K562 (cell line): Measurements from ENCODE around the gene SLC25A33. TPM values are rescaled to one million over a fixed set of nuclear protein-coding genes. Genes with fewer than 3 reads are reported as not detected.

Experiments
- BHLHE40 ChIP-seq: IDR thresholded peaks from 2 replicates; pipeline ENCODE4 v1.6.1; 2011; ENCODE audit warnings: low read length, improper control_type of control experiment
- BRD9 ChIP-seq: fragments of 450-650 bp; IDR thresholded peaks from 2 replicates; pipeline ENCODE4 v1.6.1; 2018; ENCODE audit warnings: low read depth; ENCODE audit not compliant: partially characterized antibody
- E2F6 ChIP-seq, 2 experiments: IDR thresholded peaks; 2 replicates each; pipeline ENCODE4 v1.6.1; 2011; ENCODE audit warnings: borderline replicate concordance in 1 of 2, control low read depth in 1 of 2, low read depth in 1 of 2, low read length in 1 of 2, mild to moderate bottlenecking in 1 of 2, mixed read lengths in 1 of 2, moderate library complexity in 1 of 2; ENCODE audit not compliant: insufficient read depth in 1 of 2, insufficient read length in 1 of 2, poor library complexity in 1 of 2, severe bottlenecking in 1 of 2; ENCODE audit errors: extremely low read depth in 1 of 2
- EP400 ChIP-seq: fragments of 450-650 bp; IDR thresholded peaks from 2 replicates; pipeline ENCODE4 v1.6.1; 2017; ENCODE audit warnings: antibody characterized with exemption, mild to moderate bottlenecking, moderate library complexity
- GTF2E2 ChIP-seq: fragments of 200-800 bp; sonication (Bioruptor generic); IDR thresholded peaks from 2 replicates; pipeline ENCODE4 v1.6.1; 2016; ENCODE audit warnings: missing genetic modification characterization, missing compliant biosample characterization
- JUND ChIP-seq, 2 experiments: IDR thresholded peaks; 2 replicates in 1 of 2; 3 replicates in 1 of 2; pipeline ENCODE4 v1.6.1; 2011; ENCODE audit warnings: borderline replicate concordance in 2 of 2, low read depth in 2 of 2, low read length in 2 of 2, improper control_type of control experiment in 1 of 2, missing biosample characterization in 1 of 2, missing genetic modification characterization in 1 of 2, missing genetic modification reagents in 1 of 2
- PHF8 ChIP-seq: fragments of 200-600 bp; sonication (generic); IDR thresholded peaks from 2 replicates; pipeline ENCODE4 v1.6.1; 2012; ENCODE audit warnings: mixed run types, mild to moderate bottlenecking, inconsistent platforms, low read length, moderate library complexity, borderline replicate concordance
- POLR2AphosphoS5 ChIP-seq: IDR thresholded peaks from 2 replicates; pipeline ENCODE4 v1.6.1; 2011; ENCODE audit warnings: mild to moderate bottlenecking, low read depth, low read length, moderate library complexity; ENCODE audit not compliant: control insufficient read depth, insufficient read depth
- RCOR1 ChIP-seq, 2 experiments: IDR thresholded peaks; 2 replicates each; pipeline ENCODE4 v1.6.1; 2012; ENCODE audit warnings: low read depth in 2 of 2, low read length in 2 of 2, borderline replicate concordance in 1 of 2, improper control_type of control experiment in 1 of 2
- RERE ChIP-seq: sonication (generic); formaldehyde crosslinking; IDR thresholded peaks from 2 replicates; pipeline ENCODE4 v1.8.0; 2023; ENCODE audit warnings: missing genetic modification reagents, mild to moderate bottlenecking, borderline replicate concordance
- polyA plus RNA-seq, 8 experiments: library from polyadenylated mRNA; depleted of rRNA in 4 of 8; stranded (reverse) in 5 of 8; unstranded in 3 of 8; fragments of >200 nt; fragmentation: Nextera tagmentation in 2 of 8; fragmentation: Illumina TruSeq in 1 of 8; extraction: Ambion mirVana in 2 of 8; extraction: Trizol in 1 of 8; gene quantifications; 2 replicates each; pipeline versions ENCODE4 v1.2.1 to v1.2.3, GENCODE V29; 2011 to 2014; ENCODE audit warnings: inconsistent platforms in 1 of 8, missing spikeins in 1 of 8
- total RNA-seq, 7 experiments: library from RNA; depleted of rRNA in 6 of 7; stranded (reverse); fragments of >200 nt in 6 of 7; fragmentation: Illumina TruSeq in 2 of 7; extraction: Trizol in 2 of 7; gene quantifications; 2 replicates each; pipeline versions ENCODE4 v1.2.1 to v1.2.3, GENCODE V29; 2011 to 2021; ENCODE audit warnings: low replicate concordance in 1 of 7
- TF ChIP-seq, protein P1 (sequence below): fragments of 250-450 bp; sonication (Bioruptor Pico); IDR thresholded peaks from 2 replicates; pipeline ENCODE4 v1.5.0; 2021; ENCODE audit warnings: mild to moderate bottlenecking, moderate library complexity
- TF ChIP-seq, protein P2 (sequence below), 2 experiments: fragments of 450-650 bp in 1 of 2; sonication (generic) in 1 of 2; formaldehyde crosslinking in 1 of 2; IDR thresholded peaks in 1 of 2; conservative IDR thresholded peaks in 1 of 2; 2 replicates each; pipeline versions ENCODE4 v1.6.1 to v1.8.1; 2016 to 2023; ENCODE audit warnings: mild to moderate bottlenecking in 2 of 2, moderate library complexity in 2 of 2, inconsistent platforms in 1 of 2, missing genetic modification reagents in 1 of 2

Gene SLC25A33
- total and polyA plus RNA-seq, 9 of the 15 experiments (the other 6 are each of a cell fraction or from before 2014, with no cell fraction given): 3.2 to 23.5 (median 17.5) TPM

GRCh38 chr1:9539165-9539828 lies at the start of gene SLC25A33 (continued):
- TF ChIP-seq POLR2AphosphoS5 (peak; percentile 77), JUND (IDR thresholded peaks at IDR 0.05; ENCODE audit: borderline replicate concordance, low read depth, low read length) (peak; percentile 67), JUND (tag; IDR thresholded peaks at IDR 0.05; ENCODE audit: borderline replicate concordance, low read depth, low read length) (no peak; the same call in 2 of the 3 replicates), BRD9 (no peak), PHF8 (peak; percentile 83; the same call in 1 of the 2 replicates), GTF2E2 (peak; percentile 85), EP400 (peak; percentile 85; the same call in 1 of the 2 replicates), BHLHE40 (peak; percentile 96), E2F6 (IDR thresholded peaks at IDR 0.05; ENCODE audit: borderline replicate concordance in 1 of 2, extremely low read depth in 1 of 2, insufficient read depth in 1 of 2, insufficient read length in 1 of 2, low read depth in 1 of 2, low read length in 1 of 2, poor library complexity in 1 of 2, severe bottlenecking in 1 of 2) (peak; percentile 80 to 91), RCOR1 (IDR thresholded peaks at IDR 0.05; ENCODE audit: borderline replicate concordance in 1 of 2, low read depth in 2 of 2, low read length in 2 of 2) (peak in 1 of 2 experiments; percentile 35; a peak in 1 of 4 replicates), RERE (CRISPR knock-in tag) (no peak)
- TF ChIP-seq, protein P1, sequence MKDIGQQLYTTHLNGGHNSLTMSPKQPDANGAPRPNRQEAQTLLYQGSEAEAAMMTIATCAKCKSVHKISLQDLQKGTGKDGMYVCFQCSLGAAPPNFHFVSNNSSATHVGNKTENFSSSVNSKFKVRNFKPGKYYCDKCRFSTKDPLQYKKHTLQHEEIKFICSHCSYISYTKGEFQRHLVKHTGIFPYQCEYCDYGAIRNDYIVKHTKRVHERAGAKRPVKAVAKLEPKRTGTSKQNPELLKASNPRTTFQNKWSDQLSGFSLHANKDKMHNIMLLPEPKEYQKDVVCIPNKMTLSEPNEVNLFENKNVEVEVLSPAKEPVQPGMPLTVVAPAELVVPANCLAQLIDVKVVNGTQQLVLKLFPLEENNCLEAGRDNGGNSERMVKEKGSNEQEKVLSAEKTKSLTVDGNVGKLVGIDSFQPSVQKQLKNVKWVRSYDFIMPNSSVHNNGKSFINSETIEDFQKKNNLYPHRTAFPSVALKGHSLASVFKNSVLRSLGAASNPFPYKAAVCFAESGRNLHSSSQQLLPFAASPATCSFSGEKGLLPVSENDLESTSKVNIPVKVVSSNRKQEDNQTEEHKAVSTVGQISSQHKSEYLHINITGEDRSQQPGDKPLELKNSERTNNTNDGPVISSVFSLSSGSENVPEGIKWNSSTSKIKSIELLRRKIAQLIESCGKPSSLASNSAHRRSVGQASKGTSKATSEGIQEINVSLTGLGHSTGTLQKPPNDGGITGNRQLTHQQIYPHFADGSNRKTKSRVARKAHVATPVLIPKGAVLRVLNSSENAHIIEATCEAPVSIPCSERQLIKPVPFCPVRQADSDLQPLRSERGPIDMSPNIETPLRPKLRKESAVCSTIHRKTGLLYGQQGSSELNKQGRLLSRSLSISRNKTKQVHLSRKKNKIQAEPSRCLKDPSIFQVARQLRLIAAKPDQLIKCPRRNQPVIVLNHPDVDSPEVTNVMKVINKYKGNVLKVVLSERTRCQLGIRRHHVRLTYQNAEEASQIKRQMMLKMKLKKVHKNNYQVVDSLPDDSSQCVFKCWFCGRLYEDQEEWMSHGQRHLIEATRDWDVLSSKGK (CRISPR knock-in tag): no peak
- TF ChIP-seq, protein P2, sequence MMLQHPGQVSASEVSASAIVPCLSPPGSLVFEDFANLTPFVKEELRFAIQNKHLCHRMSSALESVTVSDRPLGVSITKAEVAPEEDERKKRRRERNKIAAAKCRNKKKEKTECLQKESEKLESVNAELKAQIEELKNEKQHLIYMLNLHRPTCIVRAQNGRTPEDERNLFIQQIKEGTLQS (IDR thresholded peaks at IDR 0.05): peak; percentile 84
- TF ChIP-seq, protein P2 (CRISPR knock-in tag; conservative IDR thresholded peaks at IDR 0.05): no peak; the same call in 1 of the 2 replicates
